SJCRH30 (cell line): ENCODE data around the gene SCAPER. TPM values are rescaled to one million over a fixed set of nuclear protein-coding genes. Genes with fewer than 3 reads are reported as not detected.
"Not testable (repeated sequence)": the region's sequence is repeated elsewhere in the genome, so short reads cannot be mapped to it uniquely, and the experiment has no call there.

Source experiments
- DNase-seq, 2 experiments: peaks; one replicate each; pipeline ENCODE4 v3.0.0-alpha.2; 2015 to 2020
- H3K27ac ChIP-seq: fragments of 250-450 bp; sonication (Bioruptor Pico); 2 replicates; pipeline ENCODE4 v1.5.1; 2020; ENCODE audit warnings: mild to moderate bottlenecking, moderate library complexity
- H3K27me3 ChIP-seq: fragments of 250-450 bp; sonication (Bioruptor Pico); 2 replicates; pipeline ENCODE4 v1.5.1; 2020; ENCODE audit warnings: mild to moderate bottlenecking, moderate library complexity
- H3K36me3 ChIP-seq: fragments of 250-450 bp; sonication (Bioruptor Pico); 2 replicates; pipeline ENCODE4 v1.5.1; 2020; ENCODE audit warnings: mild to moderate bottlenecking, moderate library complexity
- H3K4me1 ChIP-seq: fragments of 250-450 bp; sonication (Bioruptor Pico); 2 replicates; pipeline ENCODE4 v1.5.1; 2020; ENCODE audit warnings: mild to moderate bottlenecking, moderate library complexity
- H3K4me3 ChIP-seq: fragments of 250-450 bp; sonication (Bioruptor Pico); 2 replicates; pipeline ENCODE4 v1.5.1; 2020; ENCODE audit warnings: mild to moderate bottlenecking, moderate library complexity
- H3K9me3 ChIP-seq: fragments of 250-450 bp; sonication (Bioruptor Pico); replicated peaks from 2 replicates; pipeline ENCODE4 v1.5.1; 2020; ENCODE audit warnings: mild to moderate bottlenecking, moderate library complexity
- total RNA-seq: library from RNA; depleted of rRNA; stranded (reverse); fragments of >200 nt; shearing (Covaris generic); gene quantifications from 2 replicates; pipeline ENCODE4 v1.2.3, GENCODE V29; 2014

Gene SCAPER
- total RNA-seq, 1 experiment from 2014 or later: 15.1 TPM

GRCh38 chr15:76737573-76737972 lies 167.6 kb downstream of the SCAPER start:
- DNase-seq: no peak
- Histone ChIP-seq H3K27me3 (no peaks in the 10 kb centered on the region), H3K4me1 (no peaks in the 10 kb centered on the region)

GRCh38 chr15:76732321-76732720 lies 172.8 kb downstream of the SCAPER start:
- peak in 1 of 2 experiments; percentile 9 for DNase-seq
- not testable (repeated sequence) for H3K4me1 ChIP-seq, H3K27ac ChIP-seq, H3K4me3 ChIP-seq, H3K27me3 ChIP-seq, H3K36me3 ChIP-seq, H3K9me3 ChIP-seq

More at GRCh38 chr15:76737573-76737972, 167.6 kb downstream of the SCAPER start:
- no peaks in the 10 kb centered on the region for H3K36me3 ChIP-seq
- H3K4me3 ChIP-seq: no peak overlapping the region
- H3K9me3 ChIP-seq: no peaks in the 10 kb centered on the region
- H3K27ac ChIP-seq: no peak overlapping the region

DNA sequence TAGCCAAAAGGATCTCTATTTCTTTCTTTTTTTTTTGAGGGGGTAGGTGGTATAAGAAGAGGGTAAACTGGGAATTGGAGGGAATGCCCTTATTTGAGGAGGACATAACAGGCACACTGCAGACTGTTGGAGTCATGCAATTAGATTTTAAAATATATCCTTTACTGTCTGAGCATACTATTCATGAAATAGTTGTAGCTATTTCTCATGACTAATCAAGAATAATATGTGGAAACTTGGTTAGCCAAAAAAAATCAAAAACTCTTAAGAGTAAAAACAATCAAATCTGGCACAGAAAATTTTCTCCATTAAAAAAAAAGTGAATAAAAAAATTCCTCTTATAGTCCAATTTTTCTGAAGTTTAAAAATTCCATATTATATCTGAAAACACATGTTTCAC lies 174.9 kb downstream of the SCAPER start:
- H3K4me3 ChIP-seq: no peak overlapping the region
- no peaks in the 10 kb centered on the region for H3K9me3 ChIP-seq
- DNase-seq: no peak
- H3K27me3 ChIP-seq: no peaks in the 10 kb centered on the region
- peaks cover 11% of the 10 kb centered on the region for H3K36me3 ChIP-seq
- no peaks in the 10 kb centered on the region for H3K4me1 ChIP-seq
- H3K27ac ChIP-seq: no peak overlapping the region

- Histone ChIP-seq H3K4me3 (no peak overlapping the region), H3K27me3 (no peaks in the 10 kb centered on the region), H3K4me1 (no peaks in the 10 kb centered on the region), H3K9me3 (peaks cover 3% of the 10 kb centered on the region), H3K36me3 (no peaks in the 10 kb centered on the region), H3K27ac (no peak overlapping the region)
- DNase-seq: no peak
Observed at GRCh38 chr15:76718863-76719262, 186.3 kb downstream of the SCAPER start.

GRCh38 chr15:76714950-76715349 lies 190.2 kb downstream of the SCAPER start:
- no peak overlapping the region for H3K27ac ChIP-seq
- no peaks in the 10 kb centered on the region for H3K4me1 ChIP-seq
- H3K27me3 ChIP-seq: no peaks in the 10 kb centered on the region
- H3K36me3 ChIP-seq: 0 out of 2 replicates have a peak, but pooled peaks cover 2% of the 10 kb centered on the region
- H3K9me3 ChIP-seq: peaks cover 3% of the 10 kb centered on the region
- H3K4me3 ChIP-seq: no peak overlapping the region
- DNase-seq: no peak

DNA sequence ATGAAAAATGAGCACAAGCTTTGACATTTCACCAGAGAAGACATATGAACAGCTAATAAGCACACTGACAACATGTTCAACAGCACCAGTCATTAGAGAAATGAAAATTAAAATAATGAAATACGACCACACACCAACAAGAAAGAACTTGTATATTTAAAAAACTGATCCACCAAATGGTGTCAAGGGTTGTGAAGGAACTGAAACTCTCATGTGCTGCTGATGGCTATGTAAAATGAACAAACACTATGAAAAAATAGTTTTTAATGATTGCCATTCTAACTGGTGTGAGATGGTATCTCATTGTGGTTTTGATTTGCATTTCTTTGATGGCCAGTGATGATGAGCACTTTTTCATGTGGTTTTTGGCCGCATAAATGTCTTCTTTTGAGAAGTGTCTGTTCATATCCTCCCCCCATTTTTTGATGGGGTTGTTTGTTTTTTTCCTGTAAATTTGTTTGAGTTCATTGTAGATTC lies 193.8 kb downstream of the SCAPER start:
- H3K27ac ChIP-seq: no peak overlapping the region

GRCh38 chr15:76704032-76704431 lies 201.1 kb downstream of the SCAPER start:
- H3K36me3 ChIP-seq, H3K27me3 ChIP-seq, H3K9me3 ChIP-seq, DNase-seq, H3K27ac ChIP-seq, H3K4me1 ChIP-seq, H3K4me3 ChIP-seq: not testable (repeated sequence)

More for the DNA sequence above, 193.8 kb downstream of the SCAPER start:
- DNase-seq: no peak
- Histone ChIP-seq H3K36me3 (0 out of 2 replicates have a peak, but pooled peaks cover 2% of the 10 kb centered on the region), H3K4me3 (no peak overlapping the region), H3K4me1 (no peaks in the 10 kb centered on the region), H3K9me3 (no peaks in the 10 kb centered on the region; the same call in 1 of the 2 replicates), H3K27me3 (no peaks in the 10 kb centered on the region)

DNA sequence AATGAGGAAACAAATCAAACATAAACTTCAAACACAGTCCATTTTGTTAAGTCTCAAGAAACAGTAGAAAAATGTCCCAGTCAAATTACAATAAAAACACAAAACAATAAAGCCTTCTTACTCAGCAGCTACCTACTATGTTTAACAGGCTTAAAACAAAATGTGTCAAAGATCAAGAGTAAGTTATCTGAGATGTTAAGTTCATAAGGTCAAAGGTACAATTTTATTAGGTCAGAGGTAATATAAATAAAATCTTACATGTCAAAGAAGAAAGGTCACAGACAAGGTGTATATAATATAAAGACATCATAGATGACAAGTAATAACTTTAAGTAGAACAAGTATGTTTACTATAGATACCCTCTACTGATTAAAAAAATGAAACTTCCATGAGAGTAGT lies 208.3 kb downstream of the SCAPER start:
- Histone ChIP-seq H3K9me3 (no peaks in the 10 kb centered on the region), H3K4me1 (no peaks in the 10 kb centered on the region), H3K27ac (no peak overlapping the region), H3K4me3 (no peak overlapping the region), H3K36me3 (peaks cover 3% of the 10 kb centered on the region; the same call in 1 of the 2 replicates), H3K27me3 (no peaks in the 10 kb centered on the region)
- DNase-seq: no peak

GRCh38 chr15:76692546-76692945 lies 212.6 kb downstream of the SCAPER start:
- H3K9me3 ChIP-seq, H3K27me3 ChIP-seq, H3K4me1 ChIP-seq, DNase-seq, H3K36me3 ChIP-seq, H3K27ac ChIP-seq, H3K4me3 ChIP-seq: not testable (repeated sequence)

DNA sequence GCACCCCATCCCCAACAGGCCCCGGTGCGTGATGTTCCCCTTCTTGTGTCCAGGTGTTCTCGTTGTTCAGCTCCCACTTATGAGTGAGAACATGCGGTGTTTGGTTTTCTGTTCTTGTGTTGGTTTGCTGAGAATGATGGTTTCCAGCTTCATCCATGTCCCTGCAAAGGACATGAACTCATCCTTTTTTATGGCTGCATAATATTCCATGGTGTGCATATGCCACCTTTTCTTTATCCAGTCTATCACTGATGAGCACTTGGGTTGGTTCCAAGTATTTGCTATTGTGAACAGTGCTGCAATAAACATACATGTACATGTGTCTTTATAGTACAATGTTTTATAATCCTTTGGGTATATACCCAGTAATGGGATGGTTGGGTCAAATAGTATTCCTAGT lies 217.5 kb downstream of the SCAPER start:
- not testable (repeated sequence) for H3K9me3 ChIP-seq, H3K36me3 ChIP-seq, H3K27ac ChIP-seq, H3K4me1 ChIP-seq, DNase-seq, H3K27me3 ChIP-seq, H3K4me3 ChIP-seq

- Histone ChIP-seq H3K4me3 (no peak overlapping the region), H3K36me3 (no peaks in the 10 kb centered on the region), H3K9me3 (peaks cover 3% of the 10 kb centered on the region; the same call in 1 of the 2 replicates), H3K27ac (no peak overlapping the region), H3K27me3 (no peaks in the 10 kb centered on the region), H3K4me1 (no peaks in the 10 kb centered on the region)
- DNase-seq: no peak
Observed at GRCh38 chr15:76684002-76684401, 221.1 kb downstream of the SCAPER start.

DNA sequence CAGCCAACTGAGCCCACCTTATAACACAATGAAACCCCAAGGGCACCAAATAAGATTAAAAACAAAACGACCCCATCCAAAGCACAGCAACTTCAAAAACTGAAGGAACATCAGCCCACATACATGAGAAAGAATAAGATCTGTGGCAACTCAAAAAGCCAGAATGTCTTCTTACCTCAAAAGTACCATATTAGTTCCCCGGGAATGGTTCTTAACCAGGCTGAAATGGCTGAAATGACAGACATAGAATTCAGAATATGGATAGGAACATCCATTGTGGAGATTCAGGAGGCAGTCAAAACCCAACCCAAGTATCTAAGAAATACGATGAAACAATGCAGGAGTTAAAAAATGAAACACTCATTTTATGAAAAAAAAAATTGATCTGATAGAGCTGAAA lies 222.3 kb downstream of the SCAPER start:
- Histone ChIP-seq H3K4me3 (no peak overlapping the region), H3K27me3 (no peaks in the 10 kb centered on the region), H3K9me3 (peaks cover 3% of the 10 kb centered on the region; the same call in 1 of the 2 replicates), H3K4me1 (no peaks in the 10 kb centered on the region), H3K27ac (no peak overlapping the region), H3K36me3 (no peaks in the 10 kb centered on the region)
- DNase-seq: no peak

DNA sequence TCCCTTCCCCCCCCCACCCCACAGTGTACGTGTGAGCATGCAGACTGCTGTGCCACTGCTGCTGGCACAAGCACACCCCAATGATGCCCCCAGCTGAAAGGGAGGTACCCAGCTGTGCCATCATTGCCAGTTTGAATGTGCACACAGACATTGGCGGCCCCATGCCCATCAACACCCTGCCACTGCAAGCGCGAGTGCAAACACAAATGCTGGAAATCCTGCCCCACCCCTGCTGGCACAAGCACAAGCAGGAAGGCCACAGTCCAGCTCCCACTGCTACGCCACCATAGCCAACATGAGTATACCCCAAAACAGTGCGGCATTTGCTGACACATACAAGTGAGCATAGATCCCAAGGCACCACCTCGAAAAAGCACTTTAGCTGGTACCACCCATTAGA lies 222.9 kb downstream of the SCAPER start:
- Histone ChIP-seq H3K36me3 (no peaks in the 10 kb centered on the region), H3K4me1 (no peaks in the 10 kb centered on the region), H3K9me3 (peaks cover 3% of the 10 kb centered on the region; the same call in 1 of the 2 replicates), H3K27ac (no peak overlapping the region), H3K27me3 (no peaks in the 10 kb centered on the region), H3K4me3 (no peak overlapping the region)
- DNase-seq: no peak

DNA sequence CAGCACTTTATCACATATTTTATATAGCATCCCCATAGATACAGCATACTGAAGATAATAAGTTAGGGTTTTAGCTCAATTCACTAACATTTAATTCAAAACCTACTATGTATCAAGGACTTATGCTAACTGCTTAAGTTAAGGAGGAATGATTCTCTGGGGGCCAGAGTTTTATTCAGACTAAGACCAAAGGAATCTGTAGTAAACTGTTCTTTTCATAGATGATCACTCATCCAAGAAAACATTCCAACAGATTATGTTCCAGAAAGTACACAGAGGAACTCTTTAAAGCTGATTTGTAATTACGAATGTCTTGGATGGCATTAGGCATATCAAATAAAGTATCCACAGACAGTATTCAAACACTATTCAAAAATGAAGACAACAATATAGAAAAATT lies 226.4 kb downstream of the SCAPER start:
- Histone ChIP-seq H3K27me3 (no peaks in the 10 kb centered on the region), H3K4me1 (no peaks in the 10 kb centered on the region), H3K4me3 (no peak overlapping the region), H3K9me3 (no peaks in the 10 kb centered on the region; the same call in 1 of the 2 replicates), H3K36me3 (no peaks in the 10 kb centered on the region), H3K27ac (no peak overlapping the region)
- DNase-seq: no peak

- Histone ChIP-seq H3K27me3 (no peaks in the 10 kb centered on the region), H3K27ac (no peak overlapping the region), H3K4me3 (no peak overlapping the region), H3K4me1 (no peaks in the 10 kb centered on the region), H3K9me3 (no peaks in the 10 kb centered on the region), H3K36me3 (no peaks in the 10 kb centered on the region)
- no peak for DNase-seq
Observed at GRCh38 chr15:76674883-76675282, 230.3 kb downstream of the SCAPER start.

DNA sequence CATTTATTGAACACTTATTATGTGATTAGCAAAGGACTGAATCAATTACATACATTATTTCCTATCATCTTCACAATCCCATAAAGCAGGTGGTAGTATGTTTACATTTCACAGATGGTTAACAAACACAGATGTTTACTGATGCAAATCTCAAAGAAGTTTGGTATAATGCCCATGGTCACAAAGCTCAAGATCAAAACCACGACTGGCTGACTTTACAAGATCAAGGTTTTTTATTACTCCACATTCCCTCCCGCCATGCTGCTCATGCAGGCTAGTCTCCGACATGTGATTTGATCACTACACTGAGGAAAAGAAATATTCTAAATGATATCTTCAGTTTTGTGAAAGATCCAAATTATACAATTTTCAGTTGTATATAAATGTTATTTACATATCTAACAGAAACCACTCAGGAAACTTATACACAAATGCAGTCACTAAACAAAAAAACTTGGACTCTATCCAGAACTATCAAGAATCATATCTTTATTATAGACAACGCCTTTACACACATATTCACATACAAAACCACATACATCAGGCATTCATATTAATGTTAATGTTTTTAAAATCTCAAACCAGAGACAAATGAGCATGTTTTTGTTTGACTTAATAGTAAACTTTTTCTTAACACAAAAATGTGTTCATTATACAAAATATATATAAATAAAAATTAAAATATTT lies 235.5 kb downstream of the SCAPER start:
- H3K27ac ChIP-seq: no peak overlapping the region
- H3K4me1 ChIP-seq: no peaks in the 10 kb centered on the region
- no peaks in the 10 kb centered on the region for H3K9me3 ChIP-seq
- no peak overlapping the region for H3K4me3 ChIP-seq
- H3K36me3 ChIP-seq: no peaks in the 10 kb centered on the region
- H3K27me3 ChIP-seq: no peaks in the 10 kb centered on the region
- DNase-seq: no peak
